GM12891 (cell line): Measurements from ENCODE around the gene INSIG1.

Source experiments
- POLR2AphosphoS5 ChIP-seq: IDR thresholded peaks from 2 replicates; pipeline ENCODE4 v1.6.1; 2011; ENCODE audit warnings: low read depth, low read length, control low read depth
- SPI1 ChIP-seq: IDR thresholded peaks from 2 replicates; pipeline ENCODE4 v1.6.1; 2011; ENCODE audit warnings: low read depth, low read length, control low read depth
- TAF1 ChIP-seq: IDR thresholded peaks from 2 replicates; pipeline ENCODE4 v1.6.1; 2011; ENCODE audit warnings: low read depth, low read length, control low read depth

DNA sequence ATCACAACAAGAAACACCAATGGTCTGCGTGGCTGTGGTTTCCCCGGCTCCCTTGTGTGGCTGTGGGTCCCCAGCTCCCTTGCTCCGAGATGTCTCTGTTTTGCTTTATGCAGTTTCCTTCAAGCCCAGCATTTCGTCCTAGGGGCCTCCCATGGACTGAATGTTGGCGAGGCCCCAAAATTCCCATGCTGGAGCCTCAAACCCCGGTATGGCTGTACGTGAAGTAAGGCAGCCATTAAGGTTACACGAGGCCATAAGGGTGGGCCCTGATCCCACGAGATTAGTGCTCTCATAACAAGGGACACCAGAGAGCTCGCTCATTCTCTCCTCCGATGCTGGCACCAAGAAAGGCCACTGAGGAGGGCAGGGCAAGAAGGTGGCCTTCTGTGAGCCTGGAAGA, 44.6 kb downstream of the INSIG1 start:
- no peak for TF ChIP-seq SPI1
- no peak for TF ChIP-seq POLR2AphosphoS5
- TF ChIP-seq TAF1: no peak
